Astrocyte of the hippocampus (primary cell): ENCODE results near the gene TBC1D17.

Experiments used
- DNase-seq: peaks from one replicate; pipeline ENCODE4 v3.0.0; 2011; ENCODE audit warnings: low read depth, low spot score

TBC1D17 gene

DNA sequence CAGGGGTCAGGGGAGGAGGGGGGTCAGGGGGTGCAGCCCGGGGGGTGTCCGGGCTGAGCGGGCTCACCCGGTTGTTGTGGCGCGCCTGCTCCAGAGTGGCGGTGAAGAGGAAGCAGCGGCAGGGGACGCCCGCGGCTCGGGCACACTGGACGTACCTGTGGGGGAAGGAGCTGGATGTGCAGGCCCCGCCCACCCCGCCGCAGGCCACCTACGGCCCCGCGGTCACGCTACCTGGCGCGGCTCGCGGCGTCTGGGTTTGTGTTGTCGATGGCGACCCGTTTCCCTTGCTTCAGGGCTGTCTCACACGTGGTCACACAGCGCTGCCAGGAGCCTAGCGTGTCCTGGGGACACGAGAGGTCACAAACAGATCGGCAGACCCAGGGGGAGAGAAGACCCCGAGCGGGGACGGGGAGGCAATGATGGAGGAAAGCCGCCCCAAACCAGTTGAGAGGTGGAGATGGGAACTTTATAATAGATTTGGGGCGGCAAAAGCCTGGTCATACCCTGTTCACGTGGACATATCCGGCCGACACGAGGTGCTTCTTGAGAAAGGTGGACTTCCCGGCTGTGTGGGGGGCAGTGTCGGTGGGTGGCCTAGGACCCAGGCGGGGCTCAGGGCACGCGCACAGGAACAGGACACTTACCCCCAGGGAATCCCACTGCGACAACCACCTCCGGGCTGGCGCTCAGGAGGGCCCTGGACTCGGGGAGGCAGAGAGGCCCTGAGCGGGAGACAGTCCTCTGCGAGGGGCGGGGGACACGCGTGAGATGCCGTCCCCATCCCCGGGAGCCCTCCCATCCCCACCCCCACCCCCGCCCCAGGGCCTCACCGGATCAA, 15.7 kb upstream of the TBC1D17 start:
- no peak for DNase-seq

DNA sequence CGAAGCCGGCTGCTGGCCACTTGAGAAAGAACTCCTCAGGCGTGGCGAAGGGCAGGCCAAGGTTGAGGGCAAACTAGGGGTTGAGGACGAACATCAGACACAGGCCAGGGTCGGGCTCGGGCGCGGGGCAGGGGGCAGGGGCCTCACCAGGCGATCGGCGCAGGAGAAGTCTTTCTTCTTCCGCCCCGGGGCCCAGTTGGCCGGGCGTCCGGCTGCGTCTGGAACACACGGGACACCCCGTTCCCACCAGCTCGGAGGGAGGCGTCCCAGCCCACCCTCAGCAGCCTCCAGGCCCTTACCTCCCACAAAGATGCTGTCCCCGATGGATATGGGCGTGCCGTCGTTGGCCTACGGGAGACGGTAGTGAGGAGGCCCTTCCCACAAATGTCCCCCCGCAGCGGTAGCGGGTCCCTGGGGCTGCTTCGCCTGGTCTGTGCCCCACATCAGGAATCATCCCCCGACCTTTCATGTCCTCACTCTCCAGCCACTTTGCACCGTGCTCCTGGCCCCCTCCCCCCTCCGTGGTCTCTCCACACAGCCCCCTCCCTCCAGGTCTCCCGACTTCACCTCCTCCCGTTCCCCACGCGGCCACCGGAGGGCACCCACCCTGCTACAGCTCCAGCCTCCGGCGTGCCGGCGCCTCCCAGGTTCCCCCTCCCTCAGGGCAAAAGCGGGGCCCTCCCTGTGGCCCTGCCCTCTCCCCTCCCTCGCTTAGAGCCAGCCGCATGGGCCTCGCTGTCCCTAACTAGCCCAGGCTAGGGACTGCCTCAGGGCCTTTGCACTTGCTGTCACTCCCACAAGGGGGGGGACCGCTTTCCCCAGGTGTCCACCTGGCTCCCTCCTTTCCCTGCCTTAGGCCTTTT, 14.9 kb upstream of the TBC1D17 start:
- DNase-seq, result peak; percentile 40

DNA sequence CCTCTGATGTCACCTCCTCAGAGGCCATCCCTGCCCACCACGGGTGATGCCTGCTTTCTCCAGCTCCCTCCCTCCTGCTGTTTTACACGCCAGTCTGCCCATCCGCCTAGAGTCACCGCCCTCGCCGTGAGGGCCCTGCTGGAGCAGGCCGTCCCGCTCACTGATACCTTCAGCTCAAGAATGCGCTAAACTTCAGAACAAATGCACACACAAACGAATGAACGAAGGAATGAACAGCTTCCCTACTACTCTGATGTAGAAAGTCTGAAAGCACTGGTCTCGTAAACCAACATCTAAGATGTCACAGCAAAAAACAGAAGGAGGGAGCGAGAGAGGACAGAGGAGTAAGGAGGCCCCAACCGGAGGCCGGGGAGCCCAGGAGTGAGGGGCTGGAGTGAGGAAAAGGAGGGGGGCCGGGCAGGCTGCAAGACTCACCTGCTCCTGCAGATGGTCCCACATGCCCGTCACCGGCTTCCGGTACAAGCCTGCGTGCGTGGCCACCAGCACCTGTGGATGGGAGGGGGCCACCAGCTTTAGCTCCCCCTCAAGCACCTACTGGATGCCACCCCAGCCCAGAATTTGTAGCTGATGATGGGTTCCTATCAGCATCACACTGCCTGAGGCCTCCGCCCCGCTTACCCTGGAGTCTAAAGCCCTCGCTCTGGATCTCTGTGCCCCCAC, 14.1 kb upstream of the TBC1D17 start:
- DNase-seq, result no peak

- no peak for DNase-seq
Observed at GRCh38 chr19:49863935-49864320, 13.6 kb upstream of the TBC1D17 start.

DNA sequence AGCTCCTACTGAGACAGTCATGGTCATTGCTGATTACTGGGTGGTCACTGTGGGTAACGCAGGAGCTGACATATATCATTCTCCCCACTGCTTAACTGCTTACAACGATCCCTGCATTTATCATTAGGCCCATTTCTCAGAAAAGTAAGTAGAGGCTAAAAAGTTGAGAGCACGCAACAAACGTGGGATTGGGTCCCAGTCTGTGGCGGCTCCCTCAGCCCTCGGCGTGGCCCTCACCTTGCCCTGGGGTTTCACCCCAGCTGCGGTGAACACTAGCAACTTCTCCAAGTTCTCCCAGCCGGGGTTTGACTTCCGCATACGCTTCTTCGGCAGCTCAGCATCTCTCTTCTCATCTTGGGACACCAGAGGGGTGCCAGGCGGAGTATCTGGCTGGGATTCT, 12.6 kb upstream of the TBC1D17 start:
- DNase-seq, result no peak

GRCh38 chr19:49866933-49867782, 10.3 kb upstream of the TBC1D17 start, which contains the start of gene PNKP:
TSS of gene PNKP (minus strand) at chr19:49867576. CDS start at chr19:49867204, 372 bp downstream.
- DNase-seq, result peak; percentile 97

DNA sequence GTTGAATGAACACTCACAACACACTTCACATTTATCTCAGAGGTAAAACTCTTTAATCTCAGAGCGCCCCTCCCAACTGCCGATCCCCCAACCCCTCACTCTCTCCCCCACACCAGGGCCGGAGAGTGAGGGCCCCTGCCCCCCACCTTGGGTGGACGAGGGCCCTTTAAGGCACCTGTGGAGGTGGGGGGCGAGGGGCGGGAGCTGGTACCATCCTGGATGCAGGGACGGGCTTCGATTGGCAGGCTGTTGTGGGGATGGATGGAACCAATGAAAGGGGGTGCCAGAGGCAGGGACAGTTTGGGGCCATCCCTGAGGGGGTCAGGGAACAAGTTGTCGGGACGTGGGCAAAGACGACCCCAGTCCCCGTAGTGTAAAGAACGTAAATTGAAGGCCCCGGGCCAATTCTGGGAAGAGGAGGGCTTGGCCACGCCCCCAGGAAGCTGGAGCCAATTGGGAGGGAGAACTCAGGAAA, 8.5 kb upstream of the TBC1D17 start:
- DNase-seq, result no peak

- peak; percentile 100 for DNase-seq
Observed at GRCh38 chr19:49869484-49870308, 7.8 kb upstream of the TBC1D17 start.

GRCh38 chr19:49870309-49870901, 7.1 kb upstream of the TBC1D17 start:
- DNase-seq, result no peak

DNA sequence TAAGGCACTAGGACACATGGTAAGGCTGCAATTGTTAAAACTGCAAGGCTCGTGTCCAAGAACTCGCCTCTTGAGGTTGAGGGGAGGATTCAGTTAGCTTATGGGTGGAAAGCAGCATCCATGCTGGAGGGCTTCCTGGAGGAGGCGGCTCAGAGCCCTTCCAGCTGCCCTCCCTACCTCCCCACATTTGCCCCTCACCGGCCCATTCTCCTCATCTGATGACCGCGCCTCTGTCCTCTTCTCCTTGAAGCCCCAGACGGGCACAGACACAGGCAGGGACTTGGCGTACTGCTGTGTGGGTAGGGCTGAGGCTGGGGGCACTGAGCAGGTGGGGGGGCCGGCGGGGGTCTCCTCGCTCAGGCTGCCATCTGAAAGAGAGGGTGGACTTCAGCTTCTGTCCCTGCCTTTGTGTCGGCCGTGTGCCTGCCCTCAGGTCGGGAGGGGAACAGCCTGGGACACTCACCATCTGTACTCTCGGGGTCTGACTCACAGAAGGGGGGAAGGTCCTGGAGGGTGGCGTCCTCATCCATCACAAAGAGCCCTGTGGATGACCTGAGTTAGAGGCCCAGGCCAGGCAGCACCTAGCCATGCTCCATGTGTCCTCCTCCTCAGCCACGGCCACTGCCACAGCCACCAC, 6.0 kb upstream of the TBC1D17 start:
- DNase-seq, result no peak

DNA sequence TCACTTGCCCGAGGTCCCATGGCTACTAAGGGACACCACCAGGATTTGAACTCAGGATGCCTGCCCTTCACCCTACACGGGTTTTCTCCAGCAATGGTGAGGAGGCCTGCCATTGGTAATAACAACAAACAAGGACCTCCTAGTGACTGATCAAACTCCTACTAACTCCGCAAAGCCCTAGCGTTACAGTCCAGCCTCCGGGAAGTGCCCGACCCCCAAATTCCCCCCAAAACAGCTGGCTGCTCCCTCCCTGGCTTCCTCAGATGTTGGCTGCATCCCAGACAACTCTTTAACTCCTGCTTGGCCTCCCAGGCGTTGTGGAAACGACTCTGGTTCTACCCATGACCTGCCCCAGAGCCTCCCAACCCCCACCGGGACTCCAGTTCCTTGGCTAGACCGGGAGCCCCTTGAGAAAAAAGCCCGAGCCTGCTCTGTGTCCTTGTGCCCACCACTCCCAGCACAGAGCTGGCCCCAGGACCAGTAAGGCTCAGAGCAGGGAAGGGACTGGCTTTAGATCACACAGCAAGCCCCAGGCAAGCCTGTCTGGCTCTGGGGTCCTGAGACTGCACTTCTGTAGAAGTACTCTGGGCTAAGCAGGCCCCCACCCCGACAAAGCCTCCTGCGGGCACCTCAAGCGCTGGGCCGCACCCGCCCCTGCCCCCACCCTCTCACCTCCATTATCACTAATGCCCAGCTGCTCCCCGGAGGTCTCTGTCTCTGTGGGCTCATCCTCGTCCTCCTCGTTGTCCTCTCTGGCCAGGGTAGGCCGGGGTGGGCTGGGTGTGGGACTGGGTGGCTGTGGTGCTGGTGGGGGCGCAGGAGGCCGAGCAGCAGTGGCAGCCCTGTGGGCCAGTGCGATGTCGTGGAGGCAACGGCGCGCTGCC, 5.0 kb upstream of the TBC1D17 start:
- no peak for DNase-seq

- DNase-seq, result no peak
Observed at GRCh38 chr19:49873129-49873521, 4.4 kb upstream of the TBC1D17 start.

DNA sequence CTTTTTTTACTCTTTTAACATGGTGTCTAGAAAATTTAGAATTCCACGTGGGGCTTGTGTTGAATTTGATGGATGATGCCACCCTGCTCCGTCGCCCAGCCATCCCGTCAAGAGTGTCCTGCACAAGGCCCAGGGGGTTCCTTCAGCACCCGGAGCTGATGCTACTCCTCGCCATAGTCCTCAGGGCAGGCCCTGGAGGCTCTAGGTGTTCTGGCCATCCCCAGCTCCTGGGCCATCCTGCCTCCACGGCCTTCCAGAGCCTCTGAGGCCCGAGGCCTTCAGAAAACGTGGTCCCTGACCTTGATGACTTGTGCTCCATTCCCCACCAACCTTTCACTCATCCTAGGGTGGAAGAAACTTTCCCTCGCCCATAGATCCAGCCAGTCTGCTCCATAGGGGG, 3.7 kb upstream of the TBC1D17 start:
- DNase-seq, result no peak

- no peak for DNase-seq
Observed at GRCh38 chr19:49874503-49875157, 2.9 kb upstream of the TBC1D17 start.

DNA sequence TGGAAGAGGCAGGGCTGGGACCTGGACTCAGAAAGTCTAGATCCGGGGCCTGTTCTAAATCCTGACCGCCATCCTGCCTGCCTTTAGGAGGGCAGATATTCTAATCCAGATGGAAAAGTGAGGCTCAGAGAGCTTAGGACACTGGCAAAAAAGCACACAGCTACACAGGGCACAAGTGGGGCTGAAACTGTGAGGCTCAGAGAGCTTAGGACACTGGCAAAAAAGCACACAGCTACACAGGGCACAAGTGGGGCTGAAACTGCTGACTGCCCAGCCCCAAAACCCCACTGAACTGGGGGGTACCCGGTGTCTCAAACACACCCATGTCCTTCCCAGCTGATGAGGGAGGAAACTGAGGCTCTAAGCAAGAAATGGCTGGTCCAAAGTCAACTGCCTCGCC, 2.3 kb upstream of the TBC1D17 start:
- DNase-seq, result no peak

DNA sequence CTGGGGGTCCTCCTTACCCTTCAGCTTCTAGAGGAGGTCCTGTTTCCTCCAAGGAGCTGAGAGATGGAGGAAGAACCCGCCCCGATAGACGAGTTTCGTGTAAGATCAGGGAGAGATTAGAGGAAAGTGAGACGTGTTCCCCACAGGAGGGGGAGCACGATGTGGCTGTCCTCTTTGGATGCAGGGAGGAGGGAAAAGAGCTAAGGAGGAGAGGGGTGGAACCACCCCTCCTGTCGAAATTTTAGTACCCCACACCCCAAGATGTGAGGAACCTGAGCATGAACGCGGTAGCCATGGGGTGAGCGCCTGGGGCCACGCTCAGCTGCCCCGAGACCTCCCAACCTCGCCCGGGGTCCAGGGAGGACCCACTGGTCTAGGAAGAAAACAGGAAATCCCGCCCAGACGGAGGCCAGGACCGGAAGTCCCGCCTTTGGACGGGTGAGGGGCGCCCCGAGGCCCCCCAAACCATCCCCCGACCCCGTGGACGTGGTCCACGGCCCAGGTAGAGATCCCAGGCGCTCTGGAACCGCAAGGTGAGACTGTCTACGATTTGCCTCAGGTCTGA, 1.6 kb upstream of the TBC1D17 start:
- DNase-seq, result peak; percentile 73

GRCh38 chr19:49876422-49877019, 981 bp upstream of the TBC1D17 start:
- DNase-seq, result peak; percentile 99
